ENCODE measurements around the gene DTX4.

The DTX4 gene

DNA sequence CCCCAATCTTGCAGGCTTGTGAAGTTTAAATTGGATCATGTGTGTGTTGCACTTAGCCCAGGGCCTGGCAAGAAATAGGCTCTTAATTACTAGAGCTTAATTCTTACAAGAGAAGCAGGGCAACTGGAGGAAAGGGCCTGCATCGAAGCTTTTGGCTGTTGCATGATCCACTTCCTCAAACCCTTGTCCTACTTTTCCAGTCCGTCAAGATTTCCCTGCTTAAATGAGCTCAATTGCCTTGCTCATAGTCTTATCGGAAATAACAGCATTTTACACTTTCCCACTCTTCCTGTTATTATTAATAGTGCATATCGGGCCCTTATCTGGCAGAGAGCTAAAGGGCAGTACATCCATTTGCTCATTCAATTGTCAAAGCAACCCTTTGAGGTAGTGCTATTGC lies 18.1 kb downstream of the DTX4 start:
- no peak overlapping the region for H3K4me3 ChIP-seq (ENCODE audit: low read depth, low read length)
- H3K4me1 ChIP-seq (ENCODE audit: control insufficient read depth, insufficient read depth, low read length) = no peaks in the 10 kb centered on the region
- TF ChIP-seq ZNF776 (tag by site-specific recombination; IDR thresholded peaks at IDR 0.05; ENCODE audit: borderline replicate concordance) (no peak), GLI2 (tag by site-specific recombination; IDR thresholded peaks at IDR 0.05; ENCODE audit: borderline replicate concordance, low read depth) (no peak), ZNF510 (tag by site-specific recombination; IDR thresholded peaks at IDR 0.05; ENCODE audit: insufficient replicate concordance) (no peak), ZNF600 (tag by site-specific recombination; IDR thresholded peaks at IDR 0.05) (no peak), ZNF23 (tag by site-specific recombination; IDR thresholded peaks at IDR 0.05; ENCODE audit: borderline replicate concordance) (no peak), BCL11B (tag by site-specific recombination; IDR thresholded peaks at IDR 0.05; ENCODE audit: low read depth) (no peak)
- TF ChIP-seq, protein P1, sequence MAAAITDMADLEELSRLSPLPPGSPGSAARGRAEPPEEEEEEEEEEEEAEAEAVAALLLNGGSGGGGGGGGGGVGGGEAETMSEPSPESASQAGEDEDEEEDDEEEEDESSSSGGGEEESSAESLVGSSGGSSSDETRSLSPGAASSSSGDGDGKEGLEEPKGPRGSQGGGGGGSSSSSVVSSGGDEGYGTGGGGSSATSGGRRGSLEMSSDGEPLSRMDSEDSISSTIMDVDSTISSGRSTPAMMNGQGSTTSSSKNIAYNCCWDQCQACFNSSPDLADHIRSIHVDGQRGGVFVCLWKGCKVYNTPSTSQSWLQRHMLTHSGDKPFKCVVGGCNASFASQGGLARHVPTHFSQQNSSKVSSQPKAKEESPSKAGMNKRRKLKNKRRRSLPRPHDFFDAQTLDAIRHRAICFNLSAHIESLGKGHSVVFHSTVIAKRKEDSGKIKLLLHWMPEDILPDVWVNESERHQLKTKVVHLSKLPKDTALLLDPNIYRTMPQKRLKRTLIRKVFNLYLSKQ (tag by site-specific recombination; IDR thresholded peaks at IDR 0.05; ENCODE audit: borderline replicate concordance) = no peak
- TF ChIP-seq, protein P2, sequence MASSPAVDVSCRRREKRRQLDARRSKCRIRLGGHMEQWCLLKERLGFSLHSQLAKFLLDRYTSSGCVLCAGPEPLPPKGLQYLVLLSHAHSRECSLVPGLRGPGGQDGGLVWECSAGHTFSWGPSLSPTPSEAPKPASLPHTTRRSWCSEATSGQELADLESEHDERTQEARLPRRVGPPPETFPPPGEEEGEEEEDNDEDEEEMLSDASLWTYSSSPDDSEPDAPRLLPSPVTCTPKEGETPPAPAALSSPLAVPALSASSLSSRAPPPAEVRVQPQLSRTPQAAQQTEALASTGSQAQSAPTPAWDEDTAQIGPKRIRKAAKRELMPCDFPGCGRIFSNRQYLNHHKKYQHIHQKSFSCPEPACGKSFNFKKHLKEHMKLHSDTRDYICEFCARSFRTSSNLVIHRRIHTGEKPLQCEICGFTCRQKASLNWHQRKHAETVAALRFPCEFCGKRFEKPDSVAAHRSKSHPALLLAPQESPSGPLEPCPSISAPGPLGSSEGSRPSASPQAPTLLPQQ (tag by site-specific recombination; IDR thresholded peaks at IDR 0.05) = no peak
- no peaks in the 10 kb centered on the region for H3K9me3 ChIP-seq (ENCODE audit: control insufficient read depth, insufficient read depth, low read depth, low read length)
- ChIA-PET CTCF (interaction anchor here (0.6 to 2.2 kb wide), 6 partner anchors 9 to 1567 kb away, joined by 3 to 12 read pairs (median 4); partner anchors contain the start of genes DTX4 and MS4A15), POLR2A (no interaction called here)
- H3K36me3 ChIP-seq (ENCODE audit: control insufficient read depth in 2 of 2, insufficient read depth in 1 of 2, low read length in 2 of 2) = peaks cover 0 to 51% of the 10 kb centered on the region in 2 experiments; a peak in 1 of 3 replicates
- H3K27ac ChIP-seq (ENCODE audit: extremely low read depth, low read depth, low read length) = no peak overlapping the region

DNA sequence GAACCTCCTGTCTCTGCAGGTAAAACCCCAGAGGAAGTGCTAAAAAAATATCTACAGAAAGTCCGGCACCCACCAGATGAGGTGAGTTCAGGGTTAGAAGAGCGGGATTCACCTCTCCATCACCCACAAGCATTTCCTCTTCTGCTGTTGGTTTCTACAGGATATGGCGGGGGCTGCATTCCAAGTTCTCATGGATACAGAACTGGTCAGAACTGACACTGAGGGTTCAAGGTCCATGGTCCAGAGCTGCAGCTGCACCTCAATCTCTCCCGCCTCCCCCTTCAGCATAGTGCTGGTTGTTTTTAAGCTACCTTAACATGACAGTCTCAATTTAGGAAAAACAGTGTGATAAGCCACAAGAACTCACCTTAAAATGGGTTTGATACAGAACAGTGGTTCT lies 19.2 kb downstream of the DTX4 start:
- ChIA-PET CTCF (no interaction called here), POLR2A (no interaction called here)
- H3K4me1 ChIP-seq (ENCODE audit: control insufficient read depth, insufficient read depth, low read length) = no peaks in the 10 kb centered on the region

DNA sequence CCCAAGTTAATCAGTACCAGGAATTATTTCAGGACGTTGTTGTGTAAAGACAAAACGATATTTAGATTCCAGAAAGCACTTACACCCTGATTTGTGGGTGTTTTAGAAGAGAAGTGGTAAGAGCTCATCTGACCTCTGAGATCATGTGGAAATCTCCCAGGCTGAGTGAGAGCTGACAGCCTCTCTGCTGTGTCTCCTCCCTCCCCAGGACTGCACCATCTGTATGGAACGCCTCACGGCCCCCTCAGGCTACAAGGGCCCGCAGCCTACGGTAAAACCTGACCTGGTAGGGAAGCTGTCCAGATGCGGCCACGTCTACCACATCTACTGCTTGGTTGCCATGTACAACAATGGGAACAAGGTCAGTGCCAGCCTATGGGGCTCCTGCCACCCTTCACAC lies 20.0 kb downstream of the DTX4 start:
- H3K4me3 ChIP-seq (ENCODE audit: low read depth, low read length) = no peak overlapping the region
- peaks cover 0 to 70% of the 10 kb centered on the region in 2 experiments; a peak in 1 of 3 replicates for H3K36me3 ChIP-seq (ENCODE audit: control insufficient read depth in 2 of 2, insufficient read depth in 1 of 2, low read length in 2 of 2)
- no peak overlapping the region for H3K27ac ChIP-seq (ENCODE audit: extremely low read depth, low read depth, low read length)
- ChIA-PET POLR2A (no interaction called here), CTCF (interaction anchor here (0.6 to 1.7 kb wide), 3 partner anchors 15 to 190 kb away, joined by 3 to 8 read pairs (median 3); partner anchors contain the start of gene DTX4)
- no peaks in the 10 kb centered on the region for H3K9me3 ChIP-seq (ENCODE audit: control insufficient read depth, insufficient read depth, low read depth, low read length)
- no peaks in the 10 kb centered on the region for H3K4me1 ChIP-seq (ENCODE audit: control insufficient read depth, insufficient read depth, low read length)
- TF ChIP-seq ZNF768 (tag by site-specific recombination; IDR thresholded peaks at IDR 0.05) (no peak), ZNF776 (tag by site-specific recombination; IDR thresholded peaks at IDR 0.05; ENCODE audit: borderline replicate concordance) (no peak), ZNF48 (tag by site-specific recombination; IDR thresholded peaks at IDR 0.05) (no peak), ZNF837 (tag by site-specific recombination; IDR thresholded peaks at IDR 0.05) (no peak), KLF10 (tag by site-specific recombination; IDR thresholded peaks at IDR 0.05) (no peak), ZNF433 (tag by site-specific recombination; IDR thresholded peaks at IDR 0.05; ENCODE audit: low read depth) (no peak), ZNF707 (tag by site-specific recombination; IDR thresholded peaks at IDR 0.05) (no peak), ZNF19 (tag by site-specific recombination; IDR thresholded peaks at IDR 0.05; ENCODE audit: low read depth) (no peak), KLF7 (tag by site-specific recombination; IDR thresholded peaks at IDR 0.05; ENCODE audit: borderline replicate concordance) (no peak), ZNF514 (tag by site-specific recombination; IDR thresholded peaks at IDR 0.05) (no peak), IKZF3 (tag by site-specific recombination; IDR thresholded peaks at IDR 0.05) (no peak)
- TF ChIP-seq, protein P3, sequence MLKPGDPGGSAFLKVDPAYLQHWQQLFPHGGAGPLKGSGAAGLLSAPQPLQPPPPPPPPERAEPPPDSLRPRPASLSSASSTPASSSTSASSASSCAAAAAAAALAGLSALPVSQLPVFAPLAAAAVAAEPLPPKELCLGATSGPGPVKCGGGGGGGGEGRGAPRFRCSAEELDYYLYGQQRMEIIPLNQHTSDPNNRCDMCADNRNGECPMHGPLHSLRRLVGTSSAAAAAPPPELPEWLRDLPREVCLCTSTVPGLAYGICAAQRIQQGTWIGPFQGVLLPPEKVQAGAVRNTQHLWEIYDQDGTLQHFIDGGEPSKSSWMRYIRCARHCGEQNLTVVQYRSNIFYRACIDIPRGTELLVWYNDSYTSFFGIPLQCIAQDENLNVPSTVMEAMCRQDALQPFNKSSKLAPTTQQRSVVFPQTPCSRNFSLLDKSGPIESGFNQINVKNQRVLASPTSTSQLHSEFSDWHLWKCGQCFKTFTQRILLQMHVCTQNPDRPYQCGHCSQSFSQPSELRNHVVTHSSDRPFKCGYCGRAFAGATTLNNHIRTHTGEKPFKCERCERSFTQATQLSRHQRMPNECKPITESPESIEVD (tag by site-specific recombination; IDR thresholded peaks at IDR 0.05) = no peak

More for the DNA sequence above, 19.2 kb downstream of the DTX4 start:
- Histone ChIP-seq H3K9me3 (ENCODE audit: control insufficient read depth, insufficient read depth, low read depth, low read length) (no peaks in the 10 kb centered on the region), H3K36me3 (ENCODE audit: control insufficient read depth in 2 of 2, insufficient read depth in 1 of 2, low read length in 2 of 2) (peaks cover 0 to 62% of the 10 kb centered on the region in 2 experiments; a peak in 1 of 3 replicates), H3K4me3 (ENCODE audit: low read depth, low read length) (no peak overlapping the region), H3K27ac (ENCODE audit: extremely low read depth, low read depth, low read length) (no peak overlapping the region)
- TF ChIP-seq ZNF624 (tag by site-specific recombination; IDR thresholded peaks at IDR 0.05) = no peak

Data from HEK293 (cell line).